Measurements from ENCODE around the gene GSN.

GSN gene

GRCh38 chr9:121273064-121273775 lies 5.3 kb downstream of the GSN start:
- no peak for DNase-seq (ENCODE audit: low read depth in 2 of 2)

GRCh38 chr9:121274851-121275250 lies 6.9 kb downstream of the GSN start:
- DNase-seq (ENCODE audit: low read depth in 2 of 2): no peak

- DNase-seq (ENCODE audit: low read depth in 2 of 2): no peak
These were observed 8.1 kb downstream of the GSN start for GRCh38 chr9:121275781-121276658.

GRCh38 chr9:121277026-121277425 lies 9.1 kb downstream of the GSN start:
- no peak for DNase-seq (ENCODE audit: low read depth in 2 of 2)

GRCh38 chr9:121277518-121278295 lies 9.7 kb downstream of the GSN start:
- no peak for DNase-seq (ENCODE audit: low read depth in 2 of 2)

GRCh38 chr9:121278477-121279261 lies 10.7 kb downstream of the GSN start:
- peak in 1 of 2 donors; percentile 53 for DNase-seq (ENCODE audit: low read depth in 2 of 2)

- DNase-seq (ENCODE audit: low read depth in 2 of 2): no peak
These were observed 11.9 kb downstream of the GSN start for GRCh38 chr9:121279776-121280388.

GRCh38 chr9:121280715-121281613 lies 13.0 kb downstream of the GSN start:
- no peak for DNase-seq (ENCODE audit: low read depth in 2 of 2)

GRCh38 chr9:121281614-121282276 lies 13.8 kb downstream of the GSN start:
- no peak for DNase-seq (ENCODE audit: low read depth in 2 of 2)

GRCh38 chr9:121282277-121283079 lies 14.5 kb downstream of the GSN start:
- no peak for DNase-seq (ENCODE audit: low read depth in 2 of 2)

GRCh38 chr9:121283080-121283398 lies 15.1 kb downstream of the GSN start:
- no peak for DNase-seq (ENCODE audit: low read depth in 2 of 2)

- DNase-seq (ENCODE audit: low read depth in 2 of 2): no peak
These were observed 16.1 kb downstream of the GSN start for GRCh38 chr9:121283856-121284732.

GRCh38 chr9:121284733-121285451 lies 16.9 kb downstream of the GSN start:
- no peak for DNase-seq (ENCODE audit: low read depth in 2 of 2)

- no peak for DNase-seq (ENCODE audit: low read depth in 2 of 2)
These were observed 18.1 kb downstream of the GSN start for GRCh38 chr9:121285835-121286687.

- DNase-seq (ENCODE audit: low read depth in 2 of 2): no peak
These were observed 18.7 kb downstream of the GSN start for GRCh38 chr9:121286688-121286972.

- DNase-seq (ENCODE audit: low read depth in 2 of 2): no peak
These were observed 19.2 kb downstream of the GSN start for GRCh38 chr9:121286973-121287741.
